ENCODE results near the gene ONECUT3. TPM values are rescaled to one million over a fixed set of nuclear protein-coding genes. Genes with fewer than 3 reads are reported as not detected.

Gene ONECUT3
- total RNA-seq, 1 donor from 2014 or later, result not detected

DNA sequence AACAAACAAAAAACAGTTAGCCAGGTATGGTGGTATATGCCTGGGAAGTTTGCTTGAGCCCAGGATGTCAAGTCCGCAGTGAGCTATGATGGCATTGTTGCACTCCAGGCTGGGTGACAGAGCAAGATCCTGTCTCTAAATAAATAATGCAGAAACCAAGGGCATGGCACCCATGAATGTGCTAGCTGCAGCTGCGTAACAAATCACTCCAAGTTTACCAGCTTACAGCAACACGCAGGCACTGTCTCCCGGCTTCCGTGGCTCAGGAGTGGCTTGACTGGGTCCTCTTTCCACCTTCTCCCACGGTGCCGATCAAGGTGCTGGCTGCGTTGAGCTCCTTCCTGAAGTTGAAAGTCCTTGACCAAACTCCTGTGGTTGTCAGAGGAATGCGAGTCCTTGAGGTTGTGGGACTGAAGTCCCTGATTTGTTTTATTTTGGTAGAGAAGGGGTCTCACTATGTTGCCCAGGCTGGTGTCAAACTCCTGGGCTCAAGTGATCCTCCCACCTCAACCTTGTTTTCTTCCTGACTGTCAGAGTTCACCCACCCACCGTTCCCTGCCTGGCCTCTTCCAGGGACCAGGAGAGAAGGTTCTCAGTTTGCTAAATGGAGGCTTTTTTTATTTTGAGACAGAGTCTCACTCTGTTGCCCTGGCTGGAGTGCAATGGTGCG is 13.2 kb upstream of the ONECUT3 start:
- DNase-seq (ENCODE audit: low read depth in 2 of 2), result no peak

DNA sequence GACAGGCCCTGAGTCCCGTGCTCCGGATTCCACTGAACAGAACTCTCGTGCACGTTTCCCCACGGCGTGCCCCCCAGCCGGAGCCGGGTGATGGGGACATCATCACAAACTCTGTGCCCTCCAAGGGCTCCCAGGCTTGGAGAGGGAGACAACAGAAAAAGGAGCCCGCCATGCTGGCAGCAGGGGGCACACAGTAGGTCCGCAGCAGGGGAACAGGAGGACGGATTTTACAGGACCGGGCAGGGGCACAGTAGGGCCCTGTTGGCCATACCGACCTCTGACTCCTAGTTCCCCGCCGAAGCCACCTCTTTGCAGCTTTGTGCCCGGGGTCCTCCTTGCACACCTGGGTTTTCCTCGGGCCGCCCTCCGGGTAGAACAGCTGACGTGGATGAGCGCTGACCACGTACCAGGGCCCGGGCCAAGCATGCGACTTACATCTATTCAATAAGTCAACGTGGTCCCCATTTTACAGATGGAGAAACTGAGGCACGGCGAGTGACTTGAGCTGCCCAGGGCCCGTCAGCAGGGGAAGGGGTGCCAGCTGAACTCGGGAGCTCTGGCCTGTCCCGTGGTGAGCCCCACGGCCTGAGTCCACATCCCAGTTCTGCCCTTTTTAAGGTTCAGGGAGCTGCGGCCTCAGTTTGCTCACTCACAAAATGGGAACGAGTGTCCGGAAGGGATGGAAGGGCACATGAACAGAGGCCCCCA is 10.2 kb upstream of the ONECUT3 start:
- DNase-seq (ENCODE audit: low read depth in 2 of 2), result no peak

DNA sequence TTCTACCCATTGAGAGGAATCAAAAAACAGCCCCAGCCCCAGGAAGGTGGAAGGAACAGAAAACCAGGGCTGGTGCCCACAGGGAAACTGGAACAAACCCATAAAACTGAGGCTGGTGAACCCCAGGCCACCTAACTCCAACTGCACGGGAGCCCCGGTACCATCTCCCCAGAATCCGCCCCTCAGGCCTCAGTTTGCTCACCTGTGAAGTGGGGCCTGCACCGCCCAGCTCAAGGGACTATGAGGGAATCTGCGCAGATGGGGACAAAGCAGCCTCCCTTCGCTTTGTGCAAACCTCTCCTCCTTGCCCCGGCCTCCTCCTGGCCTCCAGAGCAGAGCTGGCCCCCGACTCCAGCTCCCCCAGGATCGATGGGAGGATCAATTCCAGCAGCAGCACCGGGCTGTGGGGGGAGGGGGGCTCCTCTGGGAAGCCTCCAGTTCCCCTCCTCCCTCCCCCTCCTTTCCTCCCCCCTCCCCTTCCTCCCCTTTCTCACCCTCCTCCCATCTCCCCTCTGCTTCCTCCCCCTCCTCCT is 9.1 kb upstream of the ONECUT3 start:
- no peak for DNase-seq (ENCODE audit: low read depth in 2 of 2)

DNA sequence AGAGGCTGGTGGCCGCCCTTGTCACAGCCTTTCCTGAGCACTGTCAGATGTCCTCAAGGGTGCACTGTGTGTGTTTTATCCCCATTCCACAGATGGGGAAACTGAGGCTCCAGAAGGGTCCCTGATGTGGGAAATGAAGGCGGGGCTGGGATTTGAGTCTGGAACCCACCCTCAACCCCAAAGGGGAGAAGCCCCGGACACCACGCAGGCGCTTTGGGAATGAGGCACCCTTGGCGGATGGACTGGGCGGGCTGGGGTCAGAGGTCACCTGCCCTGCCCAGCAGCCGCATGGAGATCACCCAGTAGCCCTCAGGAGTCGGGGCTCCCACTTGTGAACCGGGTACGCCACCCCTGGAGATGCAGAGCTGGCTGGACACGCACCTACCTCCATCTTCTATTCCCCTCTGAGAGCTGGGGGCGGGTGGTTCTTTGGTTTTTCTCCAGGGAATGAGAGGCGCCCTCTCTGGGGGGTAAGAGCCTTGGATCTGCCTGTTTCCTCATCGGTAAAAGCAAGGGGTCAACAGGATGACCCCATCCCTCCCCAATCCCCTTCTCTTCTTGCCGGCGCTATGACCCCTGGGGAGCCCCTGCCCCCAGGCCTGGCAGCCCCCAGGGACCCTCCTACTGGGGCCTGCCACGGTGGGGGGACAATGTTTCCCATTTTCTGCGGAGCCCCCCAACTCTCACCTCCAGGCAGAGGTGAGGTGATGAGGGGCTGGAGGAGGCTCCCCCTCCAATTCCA is 8.3 kb upstream of the ONECUT3 start:
- DNase-seq (ENCODE audit: low read depth in 2 of 2), result no peak

DNA sequence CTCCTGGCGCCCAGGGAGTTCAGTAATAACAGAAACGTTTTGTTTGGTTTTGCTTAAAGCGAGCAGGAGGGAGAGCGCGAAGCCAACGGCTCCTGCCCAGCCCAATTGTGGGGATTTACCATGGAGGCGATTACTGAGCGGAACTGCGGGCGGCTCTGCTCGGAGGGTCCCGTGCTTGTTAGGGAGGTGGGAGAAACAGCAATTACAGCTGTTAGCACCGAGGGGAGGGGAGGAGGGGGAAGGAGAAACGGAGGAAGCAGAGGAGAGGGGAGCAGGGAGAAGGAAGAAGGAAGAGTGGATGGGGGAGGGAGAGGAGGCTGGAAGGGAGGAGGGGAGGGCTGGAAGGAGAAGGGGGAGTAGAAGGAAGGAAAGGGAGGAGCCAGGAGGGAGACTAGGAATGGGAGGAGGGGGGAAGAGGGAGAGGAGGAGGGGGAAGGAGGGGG is 7.7 kb upstream of the ONECUT3 start:
- no peak for DNase-seq (ENCODE audit: low read depth in 2 of 2)

DNA sequence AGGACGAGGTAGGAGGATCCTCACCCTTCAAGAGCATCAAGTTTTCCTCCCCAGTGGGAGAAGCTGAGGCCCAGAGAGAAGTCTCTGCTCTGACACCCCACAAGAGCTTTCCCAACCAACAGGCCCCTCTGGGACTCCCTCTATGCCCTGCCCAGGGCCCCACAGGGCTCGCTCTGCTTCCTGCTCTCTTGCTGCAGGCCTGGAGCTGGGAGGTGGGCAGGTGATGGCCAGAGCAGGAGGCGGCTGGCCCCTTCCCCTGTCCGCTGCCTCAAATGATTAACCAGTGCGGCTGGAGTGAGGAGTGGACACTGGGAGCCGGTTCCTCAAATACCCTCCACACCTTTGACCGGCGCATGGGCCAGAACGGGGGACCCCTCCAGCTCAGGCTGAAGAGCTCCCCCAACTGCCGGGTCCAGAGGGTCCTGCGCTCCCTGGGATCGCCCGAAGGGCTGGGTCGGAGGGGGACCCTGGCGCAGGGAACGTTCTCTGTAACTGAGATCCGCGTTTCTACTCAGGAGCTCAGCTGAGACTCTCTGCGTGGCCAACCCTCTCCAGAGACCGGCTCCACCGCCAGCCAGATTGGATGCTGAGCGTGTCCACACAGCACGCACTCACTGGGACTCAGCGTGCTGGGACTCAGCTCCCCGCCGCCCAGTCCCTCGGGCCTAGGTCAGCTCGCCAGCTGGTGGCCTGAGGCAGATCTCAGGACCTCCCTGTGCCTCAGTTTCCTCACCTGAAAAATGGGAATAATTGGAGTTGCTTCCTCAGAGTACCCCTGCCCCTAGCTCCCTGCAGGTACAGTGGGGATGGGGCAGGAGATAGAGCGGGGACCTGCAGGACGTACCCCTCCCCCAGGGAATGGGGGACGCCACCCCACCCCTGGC is 6.7 kb upstream of the ONECUT3 start:
- no peak for DNase-seq (ENCODE audit: low read depth in 2 of 2)

DNA sequence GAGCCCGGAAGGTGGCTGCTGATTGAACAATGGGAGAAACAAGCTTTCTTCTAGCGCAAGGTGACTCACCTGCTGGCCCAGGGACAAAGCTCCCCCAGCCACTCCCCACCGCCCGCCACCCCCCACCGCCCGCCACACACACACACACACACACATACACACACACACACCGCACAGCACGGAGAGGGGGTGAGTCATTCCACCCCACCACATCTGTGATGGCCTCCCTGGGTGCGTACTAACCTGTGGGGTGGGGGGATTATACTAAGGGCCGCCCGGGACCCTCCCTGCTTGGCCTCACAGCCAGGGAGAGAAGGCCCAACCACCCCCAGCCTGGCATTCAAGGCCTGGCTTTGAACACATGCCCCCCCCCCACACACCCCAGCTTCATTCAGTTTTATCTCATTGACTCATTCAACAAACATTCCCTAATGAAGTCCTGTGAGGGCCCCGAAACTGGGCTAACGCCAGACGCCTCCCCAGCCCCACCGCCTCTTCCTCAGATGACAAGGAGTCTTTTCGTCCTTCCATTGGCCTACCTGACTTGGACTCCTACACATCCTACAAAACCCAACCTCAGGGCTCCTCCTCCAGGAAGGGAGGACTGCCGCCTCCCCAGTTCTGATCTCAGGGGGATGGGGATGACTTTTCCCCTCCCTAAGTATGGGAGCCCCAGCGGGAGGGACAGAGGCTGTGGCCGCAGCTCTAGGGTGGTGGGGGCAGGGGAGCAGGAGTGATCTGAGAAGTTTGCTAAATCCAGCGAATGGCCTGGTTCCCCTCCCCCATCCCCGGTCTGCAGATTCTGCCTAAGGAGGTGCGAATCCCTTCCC is 5.8 kb upstream of the ONECUT3 start:
- peak in 1 of 2 donors; percentile 33 for DNase-seq (ENCODE audit: low read depth in 2 of 2)

DNA sequence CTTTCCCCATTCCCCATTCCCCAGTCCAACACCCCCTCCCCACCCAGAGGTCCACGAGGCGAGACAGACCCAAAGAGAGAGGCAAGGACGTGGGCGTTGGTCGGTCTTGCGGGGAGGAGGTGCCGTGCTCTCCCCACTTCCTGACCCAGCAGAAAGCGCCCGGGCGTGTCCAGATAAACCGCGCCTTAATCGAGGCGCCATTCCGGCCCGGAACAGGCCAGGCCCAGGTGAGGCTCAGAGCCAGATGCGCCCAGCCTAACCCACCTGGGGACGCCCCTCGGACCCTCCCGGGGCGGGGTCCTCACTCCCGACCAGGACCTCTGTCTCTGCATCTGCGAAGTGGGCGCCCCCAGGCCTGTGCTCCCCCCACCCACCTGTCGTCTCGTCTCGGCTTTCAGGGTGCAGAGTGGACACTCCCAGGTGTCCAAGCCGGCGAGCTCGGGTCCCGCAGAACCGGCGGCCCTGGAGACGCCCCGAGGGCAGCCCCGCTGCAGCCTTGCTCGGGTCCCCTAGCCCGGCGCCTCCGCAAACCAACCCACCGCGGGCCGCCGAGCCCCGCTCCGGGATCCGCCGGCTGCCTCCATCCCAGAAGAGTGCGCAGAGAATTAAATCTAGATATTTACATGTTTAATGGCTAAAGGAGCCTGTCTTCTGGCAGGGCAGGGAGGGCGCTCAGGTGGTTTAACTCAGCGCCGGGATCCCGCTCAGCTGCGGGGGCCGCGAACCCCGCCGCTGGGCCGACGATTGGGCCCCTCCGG is 5.0 kb upstream of the ONECUT3 start:
- no peak for DNase-seq (ENCODE audit: low read depth in 2 of 2)

DNA sequence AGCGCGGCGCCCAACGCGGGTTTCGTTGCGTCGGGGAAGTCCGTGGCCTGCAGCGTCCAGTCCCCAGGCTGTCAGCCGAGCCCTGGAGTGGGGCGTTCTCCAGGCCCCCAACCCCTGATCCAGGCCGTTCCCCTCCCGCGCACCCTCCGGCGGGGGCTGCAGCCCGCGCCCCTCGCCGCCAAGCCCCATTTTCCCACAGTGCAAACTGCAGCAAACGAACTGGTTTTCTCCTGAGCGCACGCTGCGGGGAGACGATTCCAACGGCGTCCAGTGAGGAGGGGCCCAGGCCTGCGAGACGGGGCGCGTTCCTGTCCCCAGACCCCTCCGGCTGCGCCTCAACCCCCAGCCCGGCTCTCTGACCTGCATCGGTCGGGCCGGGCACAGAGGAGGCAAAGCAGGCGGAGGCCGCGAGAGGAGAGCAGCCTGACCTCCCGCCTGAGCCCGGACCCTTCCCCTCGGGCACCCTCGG is 4.4 kb upstream of the ONECUT3 start:
- no peak for DNase-seq (ENCODE audit: low read depth in 2 of 2)

DNA sequence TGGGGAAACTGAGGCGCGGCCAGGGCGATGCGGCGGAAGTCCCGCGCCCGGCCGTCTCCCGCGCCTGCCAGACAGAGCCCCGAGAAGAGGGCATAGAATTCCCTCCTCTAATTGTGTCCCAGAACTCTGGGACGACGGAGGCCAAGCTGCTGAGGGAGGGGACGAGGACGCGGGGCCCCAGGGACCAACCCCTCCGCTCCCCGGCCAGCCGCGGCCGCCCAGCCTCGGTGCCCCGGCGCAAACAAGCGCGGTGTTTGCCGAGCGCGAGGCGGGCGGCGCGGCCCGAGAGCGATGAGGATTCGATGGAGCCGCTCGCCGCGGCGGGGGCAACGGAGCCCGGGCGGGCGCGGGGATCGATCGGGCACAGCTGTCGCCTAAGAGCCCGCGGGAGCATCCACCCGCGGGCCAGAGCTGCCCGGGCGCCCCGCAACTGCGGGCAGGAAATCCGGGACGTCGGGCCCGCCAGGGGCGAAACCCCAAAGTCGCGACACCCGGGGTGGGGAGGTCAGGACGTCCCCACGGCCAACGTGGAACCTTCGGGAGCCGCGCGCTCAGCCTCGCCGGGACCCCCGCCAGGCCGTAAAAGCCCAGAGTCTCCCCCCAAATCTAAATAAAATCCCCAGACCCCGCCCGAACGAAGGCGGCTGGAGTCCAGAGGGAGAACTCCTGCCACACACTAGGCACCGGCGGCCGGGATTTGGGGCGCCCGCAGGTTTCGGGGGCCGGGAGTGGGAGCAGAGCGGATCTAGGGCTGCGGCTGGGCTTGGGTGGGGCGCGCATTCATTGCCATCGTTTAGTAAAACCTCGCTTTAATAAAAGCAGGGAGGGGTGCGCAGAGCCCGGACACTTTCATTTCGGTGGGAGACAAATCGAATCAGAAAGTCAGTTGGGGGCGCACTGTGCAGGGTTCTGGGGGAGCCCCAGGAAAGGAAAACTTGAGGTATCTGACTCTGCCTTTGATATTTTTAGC is 3.6 kb upstream of the ONECUT3 start:
- DNase-seq (ENCODE audit: low read depth in 2 of 2), result no peak

DNA sequence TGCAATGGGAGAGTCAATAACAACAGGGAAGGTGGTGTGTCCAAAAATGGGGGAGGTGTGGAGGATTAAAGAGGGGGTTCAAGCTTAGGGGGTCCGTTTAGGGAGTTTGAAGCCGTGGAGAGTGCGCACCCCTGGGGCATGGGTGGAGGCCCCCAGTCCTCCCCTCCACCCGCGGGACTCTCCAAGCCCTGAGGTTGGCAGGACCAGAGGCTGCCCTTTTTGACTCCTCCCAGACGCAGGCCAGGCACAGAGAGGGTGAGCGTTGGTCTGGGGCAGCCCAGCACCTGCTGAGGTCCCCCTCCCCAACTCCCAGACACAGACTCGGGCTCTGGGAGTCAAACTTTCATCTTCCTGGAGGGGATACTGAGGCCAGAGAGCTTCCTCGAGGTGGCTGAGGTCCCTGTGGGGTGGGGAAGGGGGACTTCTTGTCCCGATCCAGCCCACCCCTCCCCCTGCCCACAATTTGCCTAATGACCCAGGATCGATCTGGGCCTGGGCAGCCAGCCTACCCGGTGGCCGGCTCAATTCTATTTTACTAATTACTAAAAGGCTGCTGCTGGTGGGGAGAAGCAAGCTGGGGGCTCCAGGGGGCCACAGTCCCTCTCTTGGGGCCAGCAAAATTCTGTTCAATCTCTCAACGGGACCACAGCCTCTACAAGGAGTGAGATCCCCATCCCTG is 2.8 kb upstream of the ONECUT3 start:
- no peak for DNase-seq (ENCODE audit: low read depth in 2 of 2)

DNA sequence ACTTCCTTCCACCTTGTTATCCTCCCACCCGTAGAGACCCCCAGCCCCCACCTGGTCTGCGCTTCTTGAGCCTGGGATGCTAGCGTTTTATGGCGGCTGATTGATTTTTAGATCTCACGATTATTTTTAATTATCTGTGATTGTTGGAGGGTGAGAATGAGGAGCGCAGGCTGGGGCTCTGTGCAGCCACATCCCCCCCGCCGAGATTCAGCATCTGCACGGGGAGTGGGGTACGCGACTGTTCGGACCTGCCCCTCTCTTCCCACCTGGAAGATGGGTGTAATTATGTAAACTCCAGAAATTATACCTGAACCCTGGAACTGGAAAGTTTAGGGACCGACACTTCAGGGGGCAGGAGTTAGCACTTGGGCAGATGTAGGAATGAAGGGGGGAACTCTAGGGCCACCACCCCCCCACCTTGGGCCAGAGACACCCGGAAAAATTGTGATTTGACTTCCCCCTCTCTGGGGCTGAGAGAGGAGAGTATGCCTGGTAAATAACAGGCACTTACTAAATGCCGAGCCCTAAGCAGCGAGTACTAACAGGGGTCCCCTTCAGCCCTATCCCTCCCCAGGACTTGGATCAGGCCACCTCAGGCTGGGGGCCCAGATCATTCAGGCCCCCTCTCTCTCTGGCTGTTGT is 1.8 kb upstream of the ONECUT3 start:
- DNase-seq (ENCODE audit: low read depth in 2 of 2), result no peak

DNA sequence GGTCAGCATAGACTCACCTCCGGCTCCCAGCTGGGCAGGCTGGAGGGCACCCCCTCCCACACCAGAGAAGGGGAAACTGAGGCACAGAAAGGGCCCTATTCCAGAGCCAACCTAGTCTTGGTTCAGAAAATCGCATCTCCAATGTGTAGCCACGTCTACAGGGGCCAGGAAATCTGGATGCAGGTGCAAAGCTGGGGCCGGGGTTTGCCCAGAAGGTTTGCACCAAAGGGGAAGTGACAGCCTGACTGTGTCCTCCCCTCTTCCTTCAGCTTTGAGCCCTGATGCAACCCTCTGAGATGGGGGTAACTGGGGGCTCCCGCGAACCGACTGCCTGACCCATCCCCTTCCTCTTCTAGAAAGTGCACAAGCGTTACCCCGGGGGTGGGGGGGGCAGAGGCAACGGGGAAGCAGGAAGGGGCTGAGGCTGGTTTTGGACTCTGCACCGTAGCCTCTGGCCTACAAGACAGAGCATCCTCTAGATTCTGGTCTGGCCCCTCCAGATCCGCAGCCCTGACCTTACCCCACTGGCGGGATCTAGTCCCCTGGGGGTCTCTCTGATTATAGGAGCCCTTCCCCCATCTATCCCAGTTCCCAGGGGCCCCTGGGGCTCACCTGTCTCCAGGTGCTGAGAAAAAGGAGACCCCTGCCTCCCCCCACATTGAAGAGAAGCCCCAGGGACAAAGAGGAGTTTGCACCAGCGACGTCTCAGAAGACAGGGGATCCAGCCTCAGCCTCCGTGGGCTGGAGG is 1.1 kb upstream of the ONECUT3 start:
- DNase-seq (ENCODE audit: low read depth in 2 of 2), result no peak

DNA sequence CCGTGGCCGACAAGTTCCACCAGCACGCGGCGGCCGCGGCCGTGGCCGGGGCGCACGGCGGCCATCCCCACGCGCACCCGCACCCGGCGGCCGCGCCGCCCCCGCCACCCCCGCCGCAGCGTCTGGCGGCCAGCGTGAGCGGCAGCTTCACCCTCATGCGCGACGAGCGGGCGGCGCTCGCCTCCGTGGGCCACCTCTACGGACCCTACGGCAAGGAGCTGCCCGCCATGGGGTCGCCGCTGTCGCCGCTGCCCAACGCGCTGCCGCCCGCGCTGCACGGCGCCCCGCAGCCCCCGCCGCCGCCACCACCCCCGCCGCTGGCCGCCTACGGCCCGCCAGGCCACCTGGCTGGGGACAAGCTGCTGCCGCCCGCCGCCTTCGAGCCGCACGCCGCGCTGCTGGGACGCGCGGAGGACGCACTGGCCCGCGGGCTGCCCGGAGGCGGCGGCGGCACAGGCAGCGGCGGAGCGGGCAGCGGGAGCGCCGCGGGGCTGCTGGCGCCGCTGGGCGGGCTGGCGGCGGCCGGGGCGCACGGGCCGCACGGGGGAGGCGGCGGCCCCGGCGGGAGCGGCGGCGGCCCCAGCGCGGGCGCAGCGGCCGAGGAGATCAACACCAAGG is 821 bp downstream of the ONECUT3 start:
- DNase-seq (ENCODE audit: low read depth in 2 of 2), result no peak

DNA sequence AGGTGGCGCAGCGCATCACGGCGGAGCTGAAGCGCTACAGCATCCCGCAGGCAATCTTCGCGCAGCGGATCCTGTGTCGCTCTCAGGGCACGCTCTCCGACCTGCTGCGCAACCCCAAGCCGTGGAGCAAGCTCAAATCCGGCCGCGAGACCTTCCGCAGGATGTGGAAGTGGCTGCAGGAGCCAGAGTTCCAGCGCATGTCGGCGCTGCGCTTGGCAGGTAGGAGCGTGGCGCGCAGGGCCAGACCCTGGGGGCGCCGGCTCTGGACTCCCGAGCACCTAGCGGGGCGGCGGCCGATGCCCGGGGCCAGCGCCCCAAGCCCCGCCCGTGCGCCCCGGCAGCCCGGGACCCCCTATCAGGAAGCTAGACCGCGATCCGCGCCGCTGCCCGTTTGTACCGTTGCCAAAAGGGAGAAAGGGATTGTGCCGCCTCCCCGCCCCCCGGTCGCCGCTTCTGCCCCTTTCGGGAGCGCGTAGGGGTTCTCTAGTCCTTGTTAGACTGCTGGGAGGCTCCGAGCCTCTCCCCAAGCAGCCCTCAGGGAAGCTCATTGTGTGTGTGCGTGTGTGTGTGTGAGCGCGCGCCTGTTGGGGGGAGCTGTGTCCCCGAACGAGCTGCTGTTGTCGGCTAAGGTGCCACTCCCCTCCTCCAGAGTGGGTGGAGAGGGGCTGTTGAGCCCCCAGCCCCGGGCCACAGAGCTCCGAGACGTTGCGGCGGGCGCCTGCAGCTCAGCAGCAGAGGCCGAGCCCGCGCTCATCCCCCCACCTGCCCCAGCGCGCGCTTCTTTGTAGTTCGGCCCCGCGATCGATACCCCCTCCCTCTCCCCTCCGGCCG is 1.5 kb downstream of the ONECUT3 start:
- no peak for DNase-seq (ENCODE audit: low read depth in 2 of 2)
